Lung (tissue), 12 donors: ENCODE data around the gene MYOZ2. TPM values are rescaled to one million over a fixed set of nuclear protein-coding genes. Genes with fewer than 3 reads are reported as not detected.

ENCODE experiments used
- ATAC-seq: fragments of 200-7000 bp; cut with Tn5 transposase; one replicate; pipeline ENCODE4 v1.9.1; 2020; ENCODE audit warnings: moderate number of reproducible peaks; ENCODE audit not compliant: insufficient read depth, low FRiP score
- DNase-seq, 3 donors: peaks; one replicate each; pipeline ENCODE4 v3.0.0-alpha.2; 2013 to 2017
- H3K27ac ChIP-seq, 2 donors: one replicate each; pipeline ENCODE4 v1.5.1; 2013; ENCODE audit warnings: mild to moderate bottlenecking in 2 of 2, moderate library complexity in 2 of 2, control low read depth in 1 of 2, inconsistent platforms in 1 of 2, low read depth in 1 of 2, low read length in 1 of 2
- H3K27me3 ChIP-seq, 3 donors: one replicate each; pipeline ENCODE4 v1.5.1; 2013; ENCODE audit warnings: low read length in 2 of 3; ENCODE audit not compliant: control insufficient read depth in 3 of 3, insufficient read depth in 3 of 3
- H3K36me3 ChIP-seq, 4 donors: one replicate each; pipeline ENCODE4 v1.5.1; 2013; ENCODE audit warnings: low read length in 4 of 4, mild to moderate bottlenecking in 1 of 4, moderate library complexity in 1 of 4; ENCODE audit not compliant: control insufficient read depth in 4 of 4, insufficient read depth in 4 of 4
- H3K4me1 ChIP-seq, 5 donors: one replicate each; pipeline ENCODE4 v1.5.1; 2013; ENCODE audit warnings: low read length in 5 of 5, mild to moderate bottlenecking in 2 of 5, moderate library complexity in 1 of 5; ENCODE audit not compliant: control insufficient read depth in 5 of 5, insufficient read depth in 5 of 5
- H3K4me3 ChIP-seq: one replicate; pipeline ENCODE4 v1.5.1; 2013; ENCODE audit warnings: mild to moderate bottlenecking, control low read depth, moderate library complexity
- H3K9ac ChIP-seq, 2 donors: one replicate each; pipeline ENCODE4 v1.5.1; 2013; ENCODE audit warnings: low read length in 2 of 2, control low read depth in 1 of 2; ENCODE audit not compliant: insufficient read depth in 1 of 2
- H3K9me3 ChIP-seq, 4 donors: one replicate each; pipeline ENCODE4 v1.5.1; 2013; ENCODE audit warnings: low read length in 3 of 4, mild to moderate bottlenecking in 1 of 4, moderate library complexity in 1 of 4; ENCODE audit not compliant: control insufficient read depth in 4 of 4, insufficient read depth in 3 of 4
- CTCF ChIP-seq: IDR thresholded peaks from 2 replicates; pipeline ENCODE4 v1.5.1; 2012; ENCODE audit warnings: mild to moderate bottlenecking; ENCODE audit errors: control extremely low read depth, extremely low read depth
- WGBS, 2 donors: extraction: QIAGEN DNeasy Blood & Tissue Kit; methylation state at CpG; one replicate each; pipeline ENCODE4 v1.1.7; 2013; 5-methylcytosine and 5-hydroxymethylcytosine counted together
- polyA plus RNA-seq, 2 donors: library from polyadenylated mRNA; stranded (reverse); fragments of 200-250 nt; gene quantifications; one replicate each; pipeline ENCODE4 v1.2.1, GENCODE V29; 2013
- total RNA-seq, 2 donors: library from RNA; depleted of rRNA in 1 of 2; stranded (reverse); fragments of >200 nt in 1 of 2; gene quantifications; one replicate each; pipeline ENCODE4 v1.2.1, GENCODE V29; 2014 to 2021
- donor health status: control.
- donor health status: control.
- donor health status: Bipolar disorder and iron deficiency.
- donor health status: healthy.
- donor health status: DM: yes; HTN: yes; CAD: no.

MYOZ2 gene
- total and polyA plus RNA-seq, 4 donors: 0.09 to 0.63 (median 0.14) TPM

DNA sequence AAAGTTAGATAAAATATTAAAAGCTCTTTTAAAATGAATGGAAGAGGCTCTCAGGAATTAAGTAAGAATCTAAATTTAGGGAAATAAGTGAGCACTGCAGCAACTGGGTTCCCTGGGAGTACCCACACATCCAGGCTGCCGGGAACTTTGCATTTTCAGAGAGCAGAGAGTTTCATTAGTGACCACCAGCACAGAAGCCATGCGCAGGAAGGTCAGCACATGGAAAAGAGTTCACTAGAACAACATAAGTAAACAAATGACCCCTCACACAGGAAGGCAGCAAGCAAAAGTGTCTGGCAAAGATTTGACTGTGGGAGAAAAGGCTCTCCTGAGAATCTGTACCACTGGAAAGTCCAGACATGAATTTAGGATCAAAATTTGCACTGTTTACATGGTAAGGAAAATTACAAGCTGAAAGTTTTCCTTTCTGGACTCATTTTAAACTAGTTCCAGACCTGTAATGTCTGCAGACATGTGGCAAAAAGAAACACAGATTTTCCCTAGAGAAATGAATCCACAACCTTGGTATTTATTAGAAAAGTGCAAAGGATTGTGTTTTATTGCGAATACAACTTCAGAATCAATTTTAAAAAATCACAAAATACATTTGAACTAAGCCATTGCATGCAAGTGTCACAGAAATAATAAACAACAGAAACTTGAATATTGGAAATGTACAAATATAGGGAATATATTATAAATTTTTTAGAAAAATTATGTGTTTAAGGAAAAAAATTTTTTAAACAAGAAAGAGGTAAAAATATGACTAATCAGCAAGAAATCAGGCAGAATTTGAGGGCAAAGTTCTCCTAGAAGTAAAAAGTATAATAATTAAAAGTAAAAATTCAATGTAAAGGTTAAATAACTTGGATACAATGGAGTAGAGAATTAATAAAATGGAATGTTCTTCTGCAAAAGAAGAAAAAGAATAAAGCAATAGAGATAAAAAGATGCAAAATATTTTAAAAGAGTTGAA is 18.4 kb upstream of the MYOZ2 start:
- Histone ChIP-seq H3K9ac (no peak overlapping the region), H3K27ac (no peak overlapping the region)

DNA sequence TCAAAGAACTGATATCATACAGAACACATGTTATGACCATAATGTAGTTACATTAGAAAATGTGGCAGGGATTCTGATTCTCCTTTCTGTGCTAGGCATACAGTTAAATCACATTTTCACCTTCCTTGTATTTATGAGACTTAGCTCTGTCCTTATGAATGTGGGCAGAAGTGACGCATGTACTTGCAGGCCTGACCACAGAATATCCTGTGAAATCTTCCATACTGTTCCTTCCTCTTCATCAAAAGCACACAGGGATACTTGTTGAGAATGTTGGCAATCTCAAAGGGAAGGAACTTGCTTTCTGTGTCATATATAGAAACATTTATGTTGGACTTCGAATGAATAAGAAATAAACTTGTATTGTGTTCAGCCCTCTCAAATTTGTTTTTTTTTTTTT is 17.2 kb upstream of the MYOZ2 start:
- H3K4me3 ChIP-seq: no peak overlapping the region
- no peaks in the 10 kb centered on the region for H3K27me3 ChIP-seq
- H3K4me1 ChIP-seq: peaks cover 0 to 4% (median 0%) of the 10 kb centered on the region in 5 donors
- DNase-seq (no peak), ATAC-seq (peak; percentile 53)
- TF ChIP-seq CTCF: no peak
- no peaks in the 10 kb centered on the region for H3K36me3 ChIP-seq
- H3K9me3 ChIP-seq: no peaks in the 10 kb centered on the region
- no peak overlapping the region for H3K27ac ChIP-seq
- WGBS, 2 donors: 19 to 53% methylated on average over 2 of the region's 2 CpGs
- no peak overlapping the region for H3K9ac ChIP-seq

More for the DNA sequence above, 18.4 kb upstream of the MYOZ2 start:
- Histone ChIP-seq H3K36me3 (no peaks in the 10 kb centered on the region), H3K4me3 (no peak overlapping the region), H3K27me3 (no peaks in the 10 kb centered on the region), H3K9me3 (no peaks in the 10 kb centered on the region), H3K4me1 (peaks cover 0 to 4% (median 0%) of the 10 kb centered on the region in 5 donors)
- 58 to 80% methylated on average over 3 of the region's 3 CpGs for WGBS, 2 donors
- TF ChIP-seq CTCF: no peak
- DNase-seq: no peak
- ATAC-seq: no peak

- H3K36me3 ChIP-seq: no peaks in the 10 kb centered on the region
- peak overlapping the region in 1 of 2 donors; percentile 45 for H3K27ac ChIP-seq
- H3K27me3 ChIP-seq: no peaks in the 10 kb centered on the region
- no peak for TF ChIP-seq CTCF
- no peaks in the 10 kb centered on the region for H3K9me3 ChIP-seq
- DNase-seq (peak in 1 of 3 donors; percentile 48), ATAC-seq (no peak)
- no peak overlapping the region for H3K4me3 ChIP-seq
- H3K4me1 ChIP-seq: peaks cover 0 to 14% (median 0%) of the 10 kb centered on the region in 5 donors
- H3K9ac ChIP-seq: no peak overlapping the region
Observed at GRCh38 chr4:119124352-119124751, 11.3 kb upstream of the MYOZ2 start.
